ENCODE results near the gene SIN3B.

GRCh38 chr19:16919496-16919895 is 90.3 kb downstream of the SIN3B start:
- TF ChIP-seq POLR2A (IDR thresholded peaks at IDR 0.05) = no peak
- TF ChIP-seq, protein P1, sequence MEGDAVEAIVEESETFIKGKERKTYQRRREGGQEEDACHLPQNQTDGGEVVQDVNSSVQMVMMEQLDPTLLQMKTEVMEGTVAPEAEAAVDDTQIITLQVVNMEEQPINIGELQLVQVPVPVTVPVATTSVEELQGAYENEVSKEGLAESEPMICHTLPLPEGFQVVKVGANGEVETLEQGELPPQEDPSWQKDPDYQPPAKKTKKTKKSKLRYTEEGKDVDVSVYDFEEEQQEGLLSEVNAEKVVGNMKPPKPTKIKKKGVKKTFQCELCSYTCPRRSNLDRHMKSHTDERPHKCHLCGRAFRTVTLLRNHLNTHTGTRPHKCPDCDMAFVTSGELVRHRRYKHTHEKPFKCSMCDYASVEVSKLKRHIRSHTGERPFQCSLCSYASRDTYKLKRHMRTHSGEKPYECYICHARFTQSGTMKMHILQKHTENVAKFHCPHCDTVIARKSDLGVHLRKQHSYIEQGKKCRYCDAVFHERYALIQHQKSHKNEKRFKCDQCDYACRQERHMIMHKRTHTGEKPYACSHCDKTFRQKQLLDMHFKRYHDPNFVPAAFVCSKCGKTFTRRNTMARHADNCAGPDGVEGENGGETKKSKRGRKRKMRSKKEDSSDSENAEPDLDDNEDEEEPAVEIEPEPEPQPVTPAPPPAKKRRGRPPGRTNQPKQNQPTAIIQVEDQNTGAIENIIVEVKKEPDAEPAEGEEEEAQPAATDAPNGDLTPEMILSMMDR (IDR thresholded peaks at IDR 0.05) = no peak

Measured in vagina (tissue), 2 donors.